NCI-H526 treated with DMSO at 0.1 percent for 48 hours (cell line): ENCODE results near the gene CRB2.

Experiments
- DNase-seq: peaks from one replicate; lab custom pipeline; 2025; lab: John Stamatoyannopoulos, UW

Gene CRB2

DNA sequence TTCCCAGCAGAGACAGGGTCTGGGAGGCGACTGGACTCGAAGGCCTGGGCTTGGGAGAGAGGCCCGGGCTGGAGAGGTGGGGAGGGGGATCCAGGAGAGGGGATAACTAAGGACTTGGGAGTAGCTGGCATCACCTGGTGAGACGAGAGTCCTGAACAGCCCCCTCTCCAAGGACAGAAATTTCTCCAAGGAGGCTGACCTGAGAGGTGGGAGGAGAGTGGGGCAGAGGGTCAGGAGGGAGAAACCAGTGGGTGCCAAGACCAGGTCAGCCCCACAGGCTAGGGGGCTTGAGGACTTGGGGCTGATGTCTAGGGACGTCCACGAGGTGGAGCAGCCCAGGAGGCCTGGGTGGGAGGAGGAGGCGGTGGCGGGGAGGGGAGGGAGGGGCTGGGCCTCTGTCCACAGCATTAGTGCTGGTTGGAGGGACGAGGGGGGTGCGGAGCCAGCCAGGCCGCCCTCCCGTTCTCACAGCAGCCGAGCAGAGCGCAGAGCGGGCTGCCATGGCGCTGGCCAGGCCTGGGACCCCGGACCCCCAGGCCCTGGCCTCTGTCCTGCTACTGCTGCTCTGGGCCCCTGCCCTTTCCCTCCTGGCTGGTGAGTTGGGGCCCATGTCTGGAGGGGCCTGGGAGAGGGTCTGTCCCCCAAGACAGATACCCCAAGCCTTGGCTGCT, at the start of gene CRB2:
Gene CRB2 (plus strand): TSS at position 437 of the 671 bp plus-strand sequence. CDS start 64 bp downstream, at position 501.
- DNase-seq = no peak

DNA sequence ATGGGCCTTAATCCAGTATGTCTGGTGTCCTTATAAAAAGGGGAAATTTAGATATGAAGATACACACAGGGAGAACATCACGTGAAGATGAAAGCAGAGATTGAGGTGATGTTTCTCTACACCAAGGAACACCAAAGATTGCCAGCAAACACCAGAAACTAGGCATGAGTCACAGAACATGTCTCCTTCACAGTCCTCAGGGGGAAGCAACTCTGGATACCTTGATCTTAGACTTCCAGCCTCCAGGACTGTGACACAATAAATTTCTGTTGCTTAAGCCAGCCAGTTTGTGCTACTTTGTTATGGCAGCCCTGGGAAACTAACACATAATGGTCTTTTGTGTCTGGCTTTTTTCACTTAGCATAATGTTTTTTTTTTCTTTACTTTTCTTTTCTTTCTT, 46.4 kb upstream of the CRB2 start:
- no peak for DNase-seq

DNA sequence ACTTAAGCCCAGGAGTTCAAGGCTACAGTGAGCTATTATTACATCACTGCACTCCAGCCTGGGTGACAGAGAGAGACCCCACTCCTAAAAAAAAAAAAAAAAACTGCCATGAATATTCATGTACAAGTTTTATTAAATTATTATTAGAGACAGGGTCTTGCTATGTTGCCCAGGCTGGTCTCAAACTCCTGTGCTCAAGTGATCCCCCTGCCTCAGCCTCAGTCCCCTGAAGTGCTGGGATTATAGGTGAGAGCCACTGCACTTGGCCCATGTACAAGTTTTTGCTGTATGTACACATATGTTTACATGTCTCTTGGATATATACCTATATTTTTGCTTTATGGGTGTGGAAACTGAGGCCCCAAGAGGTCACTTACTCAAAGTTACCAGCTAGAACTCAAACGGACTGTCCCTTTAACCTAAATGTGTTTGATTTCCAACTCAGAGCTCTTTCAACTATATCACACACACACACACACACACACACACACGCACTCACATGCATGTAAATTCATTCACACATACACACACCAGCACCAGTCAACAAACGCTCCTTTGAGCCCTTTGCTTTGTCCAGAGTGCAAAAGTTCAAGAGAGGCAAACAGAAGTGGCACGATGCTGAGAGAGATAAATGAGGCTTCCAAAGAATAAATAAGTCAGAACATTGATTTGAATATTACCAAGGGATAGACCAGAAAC, 45.3 kb upstream of the CRB2 start:
- DNase-seq = no peak

DNA sequence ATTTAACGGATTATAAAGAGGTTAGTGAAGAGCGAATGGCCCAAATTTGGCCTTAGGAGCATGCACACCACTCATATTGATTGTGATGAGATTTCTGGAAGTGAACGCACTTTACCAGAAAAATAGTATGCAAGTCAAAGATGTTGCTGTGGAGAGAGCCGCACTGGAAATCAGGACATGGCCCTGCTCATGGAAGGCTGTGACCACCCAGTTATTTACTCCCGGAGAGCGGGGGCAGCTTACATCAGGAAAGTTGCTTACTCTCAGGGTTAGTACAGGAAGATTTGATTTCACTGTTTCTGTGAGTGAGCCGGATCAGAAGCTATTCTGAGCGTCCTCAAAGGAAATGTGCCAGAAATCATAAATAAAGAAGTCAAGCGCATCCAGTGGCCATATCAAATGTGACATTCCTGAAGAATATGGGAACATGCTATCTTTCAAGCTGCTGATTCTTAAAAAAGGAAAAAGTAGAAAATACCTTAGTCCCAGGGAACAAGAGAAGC, 44.7 kb upstream of the CRB2 start:
- DNase-seq = no peak

GRCh38 chr9:123312306-123312877, 43.6 kb upstream of the CRB2 start:
- no peak for DNase-seq

DNA sequence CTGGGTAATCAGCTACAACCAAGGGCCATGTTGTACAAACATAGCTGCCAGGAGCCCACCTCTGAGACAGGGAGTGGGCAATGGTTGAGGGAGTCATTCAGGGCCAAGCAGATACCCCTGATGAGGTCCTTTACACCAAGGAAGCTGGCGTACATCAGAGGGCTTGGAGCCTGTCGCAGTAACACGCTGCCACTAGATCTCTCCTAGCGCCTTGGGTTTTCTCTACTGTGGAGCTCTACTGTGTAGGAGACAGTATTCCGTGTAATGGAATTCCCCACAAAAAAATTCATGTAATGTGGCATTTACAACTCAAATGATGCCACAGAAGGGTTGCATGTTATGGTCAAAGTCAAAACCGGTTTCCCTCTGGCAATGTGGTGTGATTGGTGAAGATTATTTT, 41.4 kb upstream of the CRB2 start:
- no peak for DNase-seq

- no peak for DNase-seq
Observed at GRCh38 chr9:123315635-123316034, 40.4 kb upstream of the CRB2 start.

DNA sequence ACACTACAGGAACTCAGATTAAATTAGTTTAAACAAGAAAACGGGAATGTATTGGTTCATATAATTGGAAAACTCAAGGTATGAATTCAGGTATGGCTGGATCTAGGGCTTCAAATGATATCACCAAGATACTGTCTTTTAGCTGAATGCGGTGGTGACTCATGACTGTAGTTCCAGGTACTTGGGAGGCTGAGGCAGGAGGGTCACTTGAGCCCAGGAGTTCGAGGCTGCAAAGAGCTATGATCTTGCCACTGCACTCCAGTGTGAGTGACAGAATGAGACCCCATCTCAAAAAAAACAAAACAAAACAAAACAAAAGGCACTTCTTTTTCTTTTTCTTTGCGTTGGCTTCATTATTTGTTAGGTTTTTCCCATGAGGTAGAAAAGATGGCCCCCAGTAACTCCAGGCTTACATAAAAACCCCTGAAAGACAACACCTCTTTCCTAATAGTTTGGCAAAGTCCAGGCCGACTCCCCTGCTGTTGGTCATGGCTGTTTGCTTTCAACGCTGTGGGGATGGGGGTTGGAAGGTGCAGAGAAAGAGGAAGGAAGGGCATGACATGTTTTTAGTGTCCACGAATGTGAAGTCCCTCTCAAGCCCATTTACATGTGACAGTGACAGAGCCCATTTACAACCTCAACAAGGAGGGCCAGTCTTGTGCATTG, 39.8 kb upstream of the CRB2 start:
- no peak for DNase-seq

- no peak for DNase-seq
Observed at GRCh38 chr9:123318202-123318601, 37.8 kb upstream of the CRB2 start.

GRCh38 chr9:123318961-123319421, 37.0 kb upstream of the CRB2 start:
- DNase-seq = no peak

- no peak for DNase-seq
Observed at GRCh38 chr9:123319541-123320339, 36.3 kb upstream of the CRB2 start.

DNA sequence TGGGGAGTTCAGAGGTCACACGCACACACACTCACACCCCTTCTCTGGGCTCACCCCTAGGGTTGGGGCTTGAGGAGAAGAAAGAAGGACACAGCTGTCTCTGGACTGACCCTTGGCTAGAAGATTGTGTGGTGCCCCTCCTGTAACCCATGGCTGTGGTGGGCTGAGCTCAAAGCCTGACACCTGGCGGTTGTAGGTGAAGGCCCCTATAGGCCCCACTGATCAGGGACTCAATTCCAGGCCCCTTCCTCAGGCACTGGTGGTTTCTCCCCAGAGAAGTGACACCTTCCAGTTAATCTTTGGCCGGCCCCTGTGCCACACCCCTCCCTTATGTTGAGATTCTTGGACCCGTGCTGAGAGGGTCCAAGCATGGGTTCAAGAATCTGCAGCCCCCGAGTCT, 35.2 kb upstream of the CRB2 start:
- no peak for DNase-seq

DNA sequence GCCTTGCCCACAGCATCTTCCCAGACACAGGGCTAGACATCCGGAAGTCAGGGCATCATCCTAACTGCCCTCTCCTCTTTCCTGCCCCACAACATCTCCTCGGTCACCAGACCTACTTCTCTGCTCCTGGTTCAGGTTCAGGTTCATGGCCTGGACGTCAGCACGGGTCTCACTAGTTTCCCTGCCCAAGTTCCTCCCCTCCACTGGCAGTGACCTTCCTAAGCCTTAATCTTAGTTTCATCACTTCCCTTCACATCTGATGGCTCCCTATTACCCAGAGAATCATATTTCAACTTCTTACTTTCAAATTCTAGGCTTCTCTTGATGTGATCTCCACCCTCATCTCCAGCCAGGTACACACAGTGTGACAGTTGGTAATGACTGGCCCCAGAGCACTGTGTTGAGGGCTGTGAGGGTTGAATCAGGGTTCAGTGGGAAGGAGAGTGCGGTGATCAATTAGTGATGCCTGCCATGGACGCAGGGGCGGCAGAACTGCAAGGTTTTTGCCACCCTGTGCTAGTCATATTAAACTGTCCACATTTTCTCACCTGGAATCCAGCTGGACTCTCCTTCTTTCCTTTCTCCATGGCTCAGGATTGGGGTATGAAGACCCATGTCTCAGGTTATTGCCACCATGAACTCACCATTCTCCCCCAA, 34.3 kb upstream of the CRB2 start:
- DNase-seq = no peak

DNA sequence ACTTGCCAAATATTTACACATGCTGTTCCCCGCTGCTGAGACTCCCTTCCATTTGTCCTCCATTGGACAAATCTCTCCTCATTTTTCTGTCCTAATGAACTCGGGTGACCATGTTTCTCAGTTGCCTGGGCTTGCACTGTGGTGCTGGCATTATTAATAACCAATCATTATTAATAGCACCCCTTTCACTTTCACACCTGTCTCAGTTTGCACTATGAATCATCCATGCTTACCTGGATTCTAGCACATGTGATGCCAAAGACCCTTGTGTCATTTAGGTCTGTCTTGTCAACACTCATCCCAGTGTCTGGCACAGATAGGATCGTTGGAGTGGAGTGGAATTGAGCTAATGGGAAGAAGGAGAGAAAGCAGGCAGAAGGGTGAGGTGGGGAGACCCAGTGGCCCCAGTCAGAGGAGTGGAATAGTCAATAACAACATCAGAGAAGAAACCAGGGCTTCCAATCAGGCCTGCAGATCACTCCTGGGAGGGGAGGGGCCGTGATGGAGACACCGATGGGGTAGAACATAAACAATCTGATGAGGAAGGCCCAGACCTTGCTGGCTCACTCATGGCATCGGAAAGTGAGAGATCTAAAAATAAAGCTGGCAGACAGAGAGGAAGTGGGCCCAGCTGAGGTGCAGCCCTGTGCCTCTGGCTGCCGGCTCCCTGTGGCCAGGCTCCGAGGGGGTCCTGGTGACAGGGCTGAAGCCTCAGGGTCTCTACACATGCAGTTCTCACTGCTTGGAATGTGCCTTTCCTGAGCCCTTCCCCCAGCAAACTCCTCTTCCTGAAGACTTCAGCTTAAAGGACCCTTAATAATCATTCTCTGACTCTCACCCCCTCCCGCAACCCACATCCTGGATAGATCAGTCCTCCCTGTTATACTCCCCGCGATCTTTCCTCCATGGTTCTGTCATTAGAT, 33.5 kb upstream of the CRB2 start:
- no peak for DNase-seq

DNA sequence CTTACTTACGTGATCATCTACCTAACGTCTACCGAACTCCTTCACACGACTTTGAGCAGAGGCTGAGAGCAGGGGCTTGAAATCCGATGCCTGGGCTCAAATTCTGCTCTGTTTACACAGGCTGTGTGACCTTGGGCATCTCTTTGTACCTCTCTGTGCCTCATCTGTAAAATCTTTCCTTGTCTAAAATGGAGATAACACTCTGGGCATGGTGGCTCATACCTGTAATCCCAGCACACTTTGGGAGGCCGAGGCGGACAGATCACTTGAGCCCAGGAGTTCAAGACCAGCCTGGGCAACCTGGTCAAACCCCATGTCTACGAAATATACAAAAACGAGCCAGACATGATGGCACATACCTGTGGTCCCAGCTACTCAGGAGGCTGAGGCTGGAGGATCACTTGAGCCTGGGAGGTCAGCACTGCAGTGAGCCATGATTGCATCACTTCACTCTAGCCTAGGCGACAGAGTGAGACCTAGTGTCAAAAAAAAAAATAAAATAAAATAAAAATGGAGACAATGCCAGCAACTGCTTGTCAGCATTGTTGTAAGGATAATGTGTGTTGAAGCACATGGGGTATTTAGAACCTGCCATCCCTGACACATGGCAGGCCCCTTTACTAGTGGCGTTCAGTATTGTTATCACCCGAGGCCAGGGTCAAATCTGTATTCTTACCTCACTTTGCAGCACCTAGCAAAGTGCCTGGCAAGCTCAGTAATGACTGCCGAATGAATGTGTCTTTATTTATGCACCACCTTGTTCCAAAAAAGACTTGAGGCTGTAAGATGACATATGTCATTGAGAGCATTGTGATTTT, 32.6 kb upstream of the CRB2 start:
- DNase-seq = no peak

- DNase-seq = no peak
Observed at GRCh38 chr9:123324767-123325183, 31.2 kb upstream of the CRB2 start.

- DNase-seq = no peak
Observed at GRCh38 chr9:123326187-123326586, 29.8 kb upstream of the CRB2 start.

DNA sequence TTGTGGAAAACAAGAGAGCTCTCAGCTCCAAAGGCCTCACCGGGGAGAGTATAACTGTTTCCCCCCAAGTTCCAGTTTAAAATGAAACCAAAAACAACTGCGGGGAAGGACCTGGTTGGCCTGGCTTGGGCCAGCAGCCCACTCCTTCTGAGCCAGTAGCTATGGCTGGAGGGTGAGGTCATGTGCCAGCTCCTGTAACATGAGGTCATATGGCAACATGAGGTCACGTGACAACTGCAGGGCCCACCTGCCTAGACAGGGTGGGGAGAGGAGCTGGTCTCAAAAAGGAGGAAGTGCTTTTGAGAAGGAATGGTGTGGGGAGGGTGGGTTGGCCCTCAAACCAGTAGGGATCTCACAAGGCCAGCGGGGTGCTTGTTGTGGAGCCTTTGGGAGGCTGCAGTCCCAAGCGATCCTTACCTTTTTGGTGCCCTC, 29.3 kb upstream of the CRB2 start:
- no peak for DNase-seq

DNA sequence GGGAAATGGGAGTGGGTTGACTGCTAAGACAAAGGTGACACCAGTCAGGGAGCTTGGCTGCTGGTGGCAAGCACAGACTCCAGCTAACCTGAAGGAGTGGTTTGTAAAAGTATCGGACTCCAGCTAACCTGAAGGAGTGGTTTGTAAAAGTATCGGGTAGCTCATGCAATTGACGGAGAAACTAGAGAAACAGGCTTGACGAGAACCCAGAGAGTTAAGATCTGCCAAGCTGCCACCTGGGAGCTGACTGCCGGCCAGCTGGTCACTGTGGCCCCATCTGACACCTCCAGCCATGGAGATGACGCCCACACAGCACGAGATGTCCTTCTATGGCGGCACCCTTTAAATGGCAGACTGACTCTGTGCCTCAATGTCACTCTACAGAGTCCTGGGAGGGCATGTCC, 28.3 kb upstream of the CRB2 start:
- no peak for DNase-seq
